ENCODE results near the gene HBD. TPM values are rescaled to one million over a fixed set of nuclear protein-coding genes. Genes with fewer than 3 reads are reported as not detected.

Gene HBD
- total RNA-seq (not detected), polyA plus RNA-seq (not detected)

GRCh38 chr11:5234381-5234834, at the start of gene HBD:
TSS of gene HBD (minus strand) at chr11:5234483. CDS start at chr11:5234433, 50 bp downstream.
- no peaks in the 10 kb centered on the region for H3K27me3 ChIP-seq
- no peak for DNase-seq
- WGBS, 2 donors = 39 to 61% methylated on average over 2 of the region's 2 CpGs
- intact Hi-C loops (cut with DNase I) = no loop called here
- H3K4me1 ChIP-seq = no peaks in the 10 kb centered on the region
- no peak within 1 kb of the TSS for H3K4me3 ChIP-seq
- H3K36me3 ChIP-seq = no peaks in the 10 kb centered on the region
- no peaks in the 10 kb centered on the region for H3K9me3 ChIP-seq
- TF ChIP-seq POLR2A (IDR thresholded peaks at IDR 0.05) = no peak
- no peak for TF ChIP-seq EP300 (IDR thresholded peaks at IDR 0.05)
- TF ChIP-seq POLR2AphosphoS5 (IDR thresholded peaks at IDR 0.05) = no peak
- TF ChIP-seq CTCF (IDR thresholded peaks at IDR 0.05) = no peak
- H3K27ac ChIP-seq = no peak within 1 kb of the TSS

- TF ChIP-seq POLR2AphosphoS5 (IDR thresholded peaks at IDR 0.05) = no peak
- no peak for TF ChIP-seq EP300 (IDR thresholded peaks at IDR 0.05)
- no peak for TF ChIP-seq CTCF (IDR thresholded peaks at IDR 0.05)
- no peak for TF ChIP-seq POLR2A (IDR thresholded peaks at IDR 0.05)
- intact Hi-C loops (cut with DNase I) = no loop called here
- H3K9me3 ChIP-seq = no peaks in the 10 kb centered on the region
- no peaks in the 10 kb centered on the region for H3K27me3 ChIP-seq
- peaks cover 0 to 7% (median 0%) of the 10 kb centered on the region in 4 donors for H3K4me1 ChIP-seq
- no peak overlapping the region for H3K27ac ChIP-seq
- H3K4me3 ChIP-seq = no peak overlapping the region
- WGBS, 2 donors = 39 to 86% methylated on average over 1 of the region's 1 CpG
- no peaks in the 10 kb centered on the region for H3K36me3 ChIP-seq
- DNase-seq = no peak
Measured at GRCh38 chr11:5283882-5284281, 49.6 kb upstream of the HBD start.

GRCh38 chr11:5283086-5283485, 48.8 kb upstream of the HBD start:
- no peaks in the 10 kb centered on the region for H3K9me3 ChIP-seq
- H3K27me3 ChIP-seq = no peaks in the 10 kb centered on the region
- no peak for DNase-seq
- TF ChIP-seq POLR2AphosphoS5 (IDR thresholded peaks at IDR 0.05) (no peak), CTCF (IDR thresholded peaks at IDR 0.05) (no peak), POLR2A (IDR thresholded peaks at IDR 0.05) (no peak), EP300 (IDR thresholded peaks at IDR 0.05) (no peak)
- no peak overlapping the region for H3K4me3 ChIP-seq
- H3K27ac ChIP-seq = no peak overlapping the region
- intact Hi-C loops (cut with DNase I) = no loop called here
- 64 to 86% methylated on average over 3 of the region's 3 CpGs for WGBS, 2 donors
- no peaks in the 10 kb centered on the region for H3K36me3 ChIP-seq
- peaks cover 0 to 7% (median 0%) of the 10 kb centered on the region in 4 donors for H3K4me1 ChIP-seq

GRCh38 chr11:5282628-5283027, 48.3 kb upstream of the HBD start:
- H3K4me1 ChIP-seq = peaks cover 0 to 7% (median 0%) of the 10 kb centered on the region in 4 donors
- H3K27me3 ChIP-seq = no peaks in the 10 kb centered on the region
- intact Hi-C loops (cut with DNase I) = no loop called here
- TF ChIP-seq POLR2AphosphoS5 (IDR thresholded peaks at IDR 0.05) (no peak), EP300 (IDR thresholded peaks at IDR 0.05) (no peak), CTCF (IDR thresholded peaks at IDR 0.05) (no peak)
- 44 to 51% methylated on average over 2 of the region's 2 CpGs for WGBS, 2 donors
- no peaks in the 10 kb centered on the region for H3K9me3 ChIP-seq
- no peak overlapping the region for H3K4me3 ChIP-seq
- H3K27ac ChIP-seq = no peak overlapping the region
- no peak for DNase-seq
- H3K36me3 ChIP-seq = no peaks in the 10 kb centered on the region

GRCh38 chr11:5281596-5281995, 47.3 kb upstream of the HBD start:
- Histone ChIP-seq H3K27ac (no peak overlapping the region), H3K36me3 (no peaks in the 10 kb centered on the region), H3K4me1 (peaks cover 0 to 7% (median 0%) of the 10 kb centered on the region in 4 donors), H3K4me3 (no peak overlapping the region), H3K27me3 (no peaks in the 10 kb centered on the region), H3K9me3 (no peaks in the 10 kb centered on the region)
- intact Hi-C loops (cut with DNase I) = no loop called here
- DNase-seq = no peak
- TF ChIP-seq POLR2A (IDR thresholded peaks at IDR 0.05) (no peak), CTCF (IDR thresholded peaks at IDR 0.05) (no peak), POLR2AphosphoS5 (IDR thresholded peaks at IDR 0.05) (no peak), EP300 (IDR thresholded peaks at IDR 0.05) (no peak)
